Calu3 (cell line): ENCODE data around the gene FZD2. TPM values are rescaled to one million over a fixed set of nuclear protein-coding genes. Genes with fewer than 3 reads are reported as not detected.

Experiments
- BruUV-seq: library from RNA; stranded (reverse); fragments of 400-500 nt; replicated peaks from 2 replicates; lab custom pipeline; 2021; lab: Mats Ljungman, UMichigan
- CTCF ChIA-PET: fragments of 300-600 bp; sonication (Branson Sonifier 250); formaldehyde crosslinking; loops from one replicate; lab custom pipeline; 2022; ENCODE audit warnings: antibody characterized with exemption; lab: Charles Lee
- DNase-seq: peaks from one replicate; pipeline ENCODE4 v3.0.0; 2022
- H3K27ac Mint-ChIP-seq: one replicate; pipeline ENCODE4 v1.8.0; 2022; ENCODE audit warnings: mixed read lengths; ENCODE audit not compliant: unreplicated experiment
- H3K27me3 Mint-ChIP-seq: one replicate; pipeline ENCODE4 v1.8.0; 2022; ENCODE audit warnings: mixed read lengths; ENCODE audit not compliant: unreplicated experiment
- H3K36me3 Mint-ChIP-seq: one replicate; pipeline ENCODE4 v1.8.0; 2022; ENCODE audit warnings: mild to moderate bottlenecking, moderate library complexity, mixed read lengths; ENCODE audit not compliant: insufficient read depth, unreplicated experiment
- H3K4me1 Mint-ChIP-seq: one replicate; pipeline ENCODE4 v1.8.0; 2022; ENCODE audit warnings: mild to moderate bottlenecking, low read depth, mixed read lengths; ENCODE audit not compliant: unreplicated experiment
- H3K4me3 Mint-ChIP-seq: one replicate; pipeline ENCODE4 v1.8.0; 2022; ENCODE audit warnings: mild to moderate bottlenecking, low read depth, moderate library complexity, mixed read lengths; ENCODE audit not compliant: unreplicated experiment
- H3K9me3 Mint-ChIP-seq: one replicate; pipeline ENCODE4 v1.8.0; 2022; ENCODE audit warnings: low read depth, mixed read lengths; ENCODE audit not compliant: unreplicated experiment
- CTCF ChIP-seq: fragments of 200-600 bp; IDR thresholded peaks from one replicate; pipeline ENCODE4 v1.8.0; 2022; ENCODE audit warnings: antibody characterized with exemption; ENCODE audit not compliant: unreplicated experiment
- intact Hi-C: fragments of 100-400 bp; cut with micrococcal nuclease; formaldehyde crosslinking; loops from one replicate; pipeline ENCODE4 v1.10.0; 2022; ENCODE audit not compliant: unreplicated experiment
- total RNA-seq: library from RNA; stranded (reverse); gene quantifications from 2 replicates; pipeline ENCODE4 v1.2.3, GENCODE V29; 2022

FZD2 gene
- total RNA-seq, 1 experiment from 2014 or later = 35.8 TPM

- TF ChIP-seq CTCF = no peak
- CTCF ChIA-PET = no interaction called here
- no peaks in the 10 kb centered on the region for H3K36me3 Mint-ChIP-seq
- no TSS peak for BruUV-seq
- peaks cover 11% of the 10 kb centered on the region for H3K27me3 Mint-ChIP-seq
- no peaks in the 10 kb centered on the region for H3K9me3 Mint-ChIP-seq
- no peak for DNase-seq
- H3K27ac Mint-ChIP-seq = no peak overlapping the region
- H3K4me3 Mint-ChIP-seq = no peak overlapping the region
- intact Hi-C loops = no loop called here
- peaks cover 19% of the 10 kb centered on the region for H3K4me1 Mint-ChIP-seq
These were observed 47.0 kb downstream of the FZD2 start for GRCh38 chr17:44604116-44604761.

- no peak overlapping the region for H3K27ac Mint-ChIP-seq
- peaks cover 18% of the 10 kb centered on the region for H3K27me3 Mint-ChIP-seq
- no peak for DNase-seq
- H3K36me3 Mint-ChIP-seq = no peaks in the 10 kb centered on the region
- TF ChIP-seq CTCF = no peak
- H3K4me3 Mint-ChIP-seq = no peak overlapping the region
- CTCF ChIA-PET = interaction anchor here (0.5 to 0.7 kb wide), 3 partner anchors 42 to 460 kb away, joined by 3 read pairs; no protein-coding TSS in a partner anchor
- H3K4me1 Mint-ChIP-seq = peaks cover 13% of the 10 kb centered on the region
- intact Hi-C loops = no loop called here
- no TSS peak for BruUV-seq
- no peaks in the 10 kb centered on the region for H3K9me3 Mint-ChIP-seq
These were observed 47.6 kb downstream of the FZD2 start for GRCh38 chr17:44604768-44605485.

- Mint-ChIP-seq H3K27ac (no peak overlapping the region), H3K9me3 (no peaks in the 10 kb centered on the region), H3K36me3 (no peaks in the 10 kb centered on the region), H3K4me3 (no peak overlapping the region), H3K4me1 (peaks cover 13% of the 10 kb centered on the region), H3K27me3 (peaks cover 24% of the 10 kb centered on the region)
- DNase-seq = no peak
- intact Hi-C loops = no loop called here
- no TSS peak for BruUV-seq
- TF ChIP-seq CTCF = no peak
- CTCF ChIA-PET = no interaction called here
These were observed 49.4 kb downstream of the FZD2 start for GRCh38 chr17:44606658-44607057.

- no peak overlapping the region for H3K27ac Mint-ChIP-seq
- H3K36me3 Mint-ChIP-seq = no peaks in the 10 kb centered on the region
- CTCF ChIA-PET = interaction anchor here (0.7 to 1.6 kb wide), 2 partner anchors 13 to 33 kb away, joined by 5 to 9 read pairs; no protein-coding TSS in a partner anchor
- DNase-seq = no peak
- H3K9me3 Mint-ChIP-seq = no peaks in the 10 kb centered on the region
- BruUV-seq = no TSS peak
- intact Hi-C loops = no loop called here
- TF ChIP-seq CTCF = no peak
- peaks cover 33% of the 10 kb centered on the region for H3K27me3 Mint-ChIP-seq
- peaks cover under 1% of the 10 kb centered on the region for H3K4me1 Mint-ChIP-seq
- H3K4me3 Mint-ChIP-seq = no peak overlapping the region
These were observed 50.8 kb downstream of the FZD2 start for GRCh38 chr17:44607836-44608690.
